IMR-90 (cell line): ENCODE measurements around the gene CAPN5. TPM values are rescaled to one million over a fixed set of nuclear protein-coding genes. Genes with fewer than 3 reads are reported as not detected.
A peak's percentile ranks its signal among the peaks of the same experiment; 100 is the strongest.

ENCODE experiments used
- ATAC-seq: fragments of 200-7000 bp; cut with Tn5 transposase; 2 replicates; pipeline ENCODE4 v1.9.1; 2020; ENCODE audit warnings: low read depth, mild to moderate bottlenecking, moderate library complexity
- BruUV-seq: library from RNA; stranded (reverse); fragments of 400-500 nt; replicated peaks from 2 replicates; lab custom pipeline; 2021; lab: Mats Ljungman, UMichigan
- CTCF ChIA-PET: fragments of 300-600 bp; formaldehyde crosslinking; extraction: SDS; loops from one replicate; lab custom pipeline; 2021; ENCODE audit warnings: antibody characterized with exemption; lab: Yijun Ruan, JAX
- POLR2A ChIA-PET: fragments of 300-600 bp; sonication (Branson Sonifier 250); formaldehyde crosslinking; loops from one replicate; lab custom pipeline; 2022; ENCODE audit warnings: antibody characterized with exemption; ENCODE audit not compliant: unreplicated experiment; lab: Charles Lee
- DNase-seq: peaks from one replicate; pipeline ENCODE4 v3.0.0; 2013
- H2AFZ ChIP-seq: replicated peaks from 2 replicates; pipeline ENCODE3; 2013; ENCODE audit warnings: low read length, mild to moderate bottlenecking; ENCODE audit not compliant: poor library complexity
- H2AK5ac ChIP-seq: 2 replicates; pipeline ENCODE4 v1.6.1; 2013; ENCODE audit warnings: low read depth, low read length, inconsistent platforms
- H2AK9ac ChIP-seq: replicated peaks from 2 replicates; pipeline ENCODE3; 2013; ENCODE audit warnings: mild to moderate bottlenecking, low read depth, low read length, moderate library complexity; ENCODE audit not compliant: poor library complexity
- H2BK120ac ChIP-seq: 2 replicates; pipeline ENCODE4 v1.6.1; 2013; ENCODE audit warnings: low read depth, low read length, inconsistent platforms
- H2BK15ac ChIP-seq: 3 replicates; pipeline ENCODE4 v1.6.1; 2013; ENCODE audit warnings: low read depth, low read length, inconsistent platforms
- H2BK20ac ChIP-seq: 2 replicates; pipeline ENCODE4 v1.6.1; 2013; ENCODE audit warnings: low read depth, mild to moderate bottlenecking, inconsistent platforms, low read length, moderate library complexity
- H2BK5ac ChIP-seq: 2 replicates; pipeline ENCODE4 v1.6.1; 2013; ENCODE audit warnings: mild to moderate bottlenecking, low read depth, low read length, inconsistent platforms; ENCODE audit not compliant: poor library complexity, severe bottlenecking
- H3K14ac ChIP-seq: replicated peaks from 2 replicates; pipeline ENCODE4 v1.6.1; 2013; ENCODE audit warnings: low read depth, low read length, inconsistent platforms
- H3K18ac ChIP-seq: 2 replicates; pipeline ENCODE4 v1.6.1; 2013; ENCODE audit warnings: low read depth, low read length, control low read depth
- H3K23ac ChIP-seq: 2 replicates; pipeline ENCODE4 v1.6.1; 2013; ENCODE audit warnings: low read depth, low read length, inconsistent platforms
- H3K27ac ChIP-seq: 2 replicates; pipeline ENCODE4 v1.5.1; 2013; ENCODE audit warnings: mild to moderate bottlenecking, control low read depth, low read length; ENCODE audit not compliant: insufficient read depth
- H3K27me3 ChIP-seq: 2 replicates; pipeline ENCODE4 v1.6.1; 2013; ENCODE audit warnings: low read length; ENCODE audit not compliant: control insufficient read depth, insufficient read depth
- H3K36me3 ChIP-seq: 2 replicates; pipeline ENCODE4 v1.6.1; 2013; ENCODE audit warnings: low read length, mixed read lengths; ENCODE audit not compliant: control insufficient read depth, insufficient read depth
- H3K4ac ChIP-seq: 2 replicates; pipeline ENCODE4 v1.6.1; 2013; ENCODE audit warnings: low read depth, low read length, inconsistent platforms
- H3K4me1 ChIP-seq: 2 replicates; pipeline ENCODE4 v1.6.1; 2013; ENCODE audit warnings: low read length, mixed read lengths; ENCODE audit not compliant: control insufficient read depth, insufficient read depth
- H3K4me2 ChIP-seq: 2 replicates; pipeline ENCODE4 v1.6.1; 2013; ENCODE audit warnings: low read depth, mild to moderate bottlenecking, control low read depth, low read length, moderate library complexity
- H3K4me3 ChIP-seq: 2 replicates; pipeline ENCODE4 v1.5.1; 2013; ENCODE audit warnings: low read depth, mild to moderate bottlenecking, control low read depth, low read length, moderate library complexity; ENCODE audit not compliant: insufficient read depth
- H3K56ac ChIP-seq: 2 replicates; pipeline ENCODE4 v1.6.1; 2013; ENCODE audit warnings: low read length, inconsistent platforms; ENCODE audit not compliant: insufficient read depth; ENCODE audit errors: extremely low read depth
- H3K79me1 ChIP-seq, 2 experiments: 2 replicates each; pipeline ENCODE4 v1.6.1; 2013; ENCODE audit warnings: low read length in 2 of 2, inconsistent platforms in 1 of 2, low read depth in 1 of 2
- H3K9ac ChIP-seq: 2 replicates; pipeline ENCODE4 v1.6.1; 2013; ENCODE audit warnings: low read depth, low read length, control low read depth
- H3K9me1 ChIP-seq: 2 replicates; pipeline ENCODE4 v1.6.1; 2013; ENCODE audit warnings: low read length, inconsistent platforms; ENCODE audit not compliant: insufficient read depth
- H3K9me3 ChIP-seq: 2 replicates; pipeline ENCODE4 v1.6.1; 2013; ENCODE audit warnings: low read length; ENCODE audit not compliant: control insufficient read depth, insufficient read depth
- H4K20me1 ChIP-seq: 2 replicates; pipeline ENCODE4 v1.6.1; 2013; ENCODE audit warnings: low read length, inconsistent platforms; ENCODE audit not compliant: insufficient read depth
- H4K5ac ChIP-seq: 2 replicates; pipeline ENCODE4 v1.6.1; 2013; ENCODE audit warnings: mild to moderate bottlenecking, low read depth, low read length, control low read depth
- H4K8ac ChIP-seq, 2 experiments: 2 replicates each; pipeline ENCODE4 v1.6.1; 2013; ENCODE audit warnings: low read depth in 2 of 2, low read length in 2 of 2, control low read depth in 1 of 2, inconsistent platforms in 1 of 2
- H4K91ac ChIP-seq: 2 replicates; pipeline ENCODE4 v1.6.1; 2013; ENCODE audit warnings: low read depth, low read length, inconsistent platforms; ENCODE audit not compliant: insufficient read depth
- CEBPB ChIP-seq: IDR thresholded peaks from 2 replicates; pipeline ENCODE4 v1.6.1; 2012; ENCODE audit warnings: low read depth, low read length, improper control_type of control experiment
- MXI1 ChIP-seq: IDR thresholded peaks from 2 replicates; pipeline ENCODE4 v1.6.1; 2012; ENCODE audit warnings: low read depth, mild to moderate bottlenecking, low read length, moderate library complexity, borderline replicate concordance
- SMC3 ChIP-seq: fragments of 150-350 bp; IDR thresholded peaks from 2 replicates; pipeline ENCODE4 v1.6.1; 2016; ENCODE audit warnings: low read depth, mild to moderate bottlenecking, antibody characterized with exemption, low read length, moderate library complexity
- WGBS, 2 experiments: methylation state at CpG; one replicate each; pipeline versions ENCODE4 v1.1.5 to v1.1.7; 2013; ENCODE audit warnings: missing lambda C conversion rate in 2 of 2; ENCODE audit not compliant: insufficient read length in 1 of 2; ENCODE audit errors: extremely low coverage in 2 of 2; 5-methylcytosine and 5-hydroxymethylcytosine counted together
- dilution Hi-C: fragments of 300-500 bp; cut with HindIII; formaldehyde crosslinking; loops from one replicate; pipeline ENCODE4 v1.14.3; 2018; ENCODE audit warnings: low sequenced_read_pairs; ENCODE audit not compliant: unreplicated experiment
- in situ Hi-C: fragments of 300-500 bp; cut with MboI; formaldehyde crosslinking; loops from 3 replicates; pipeline ENCODE4 v1.14.3; 2019; ENCODE audit warnings: low sequenced_read_pairs, inconsistent platforms, mixed read lengths
- intact Hi-C: fragments of 100-400 bp; cut with micrococcal nuclease; formaldehyde crosslinking; loops from 2 replicates; pipeline ENCODE4 v1.10.0; 2022
- polyA plus RNA-seq, 3 experiments: library from polyadenylated mRNA; depleted of rRNA; stranded (reverse); fragments of >200 nt; gene quantifications; 2 replicates each; pipeline ENCODE4 v1.2.3, GENCODE V29; 2012; ENCODE audit warnings: low replicate concordance in 1 of 3
- total RNA-seq: library from RNA; depleted of rRNA; stranded (reverse); fragments of >200 nt; gene quantifications from 2 replicates; pipeline ENCODE4 v1.2.3, GENCODE V29; 2012

CAPN5 gene
- total and polyA plus RNA-seq, 2 of the 4 experiments (the other 2 are of a cell fraction), result 8.1 to 24.0 TPM

DNA sequence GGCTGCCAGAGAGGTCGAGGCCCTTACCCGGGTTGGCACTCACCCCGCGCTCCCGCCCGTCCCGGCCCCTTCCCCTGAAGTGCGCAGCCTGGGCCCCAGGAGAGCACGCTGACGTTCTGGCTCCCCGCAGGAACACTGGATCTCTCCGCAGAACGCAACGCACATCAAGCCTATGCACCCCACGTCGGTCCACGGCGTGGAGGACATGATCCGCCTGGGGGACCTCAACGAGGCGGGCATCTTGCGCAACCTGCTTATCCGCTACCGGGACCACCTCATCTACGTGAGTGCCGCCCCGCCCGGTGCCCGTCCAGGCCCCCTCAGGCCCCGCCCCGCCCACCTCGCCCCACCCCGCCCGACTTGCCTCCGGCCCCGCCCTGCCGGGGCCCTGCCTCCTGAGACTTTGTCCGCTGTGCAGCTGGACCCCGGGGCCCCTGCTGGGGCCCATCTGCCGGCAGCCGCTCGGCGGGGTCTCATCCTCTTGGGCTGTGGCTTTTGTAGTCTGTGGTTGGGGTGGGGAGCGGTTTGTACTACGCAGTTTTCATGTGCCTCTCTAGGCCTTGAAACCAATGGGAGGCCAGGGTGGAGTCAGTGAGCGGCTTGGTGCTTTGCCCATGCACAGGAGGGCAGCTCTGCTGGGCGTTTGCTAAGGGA is 81.0 kb downstream of the CAPN5 start:
- H3K27me3 ChIP-seq, result peaks cover 53% of the 10 kb centered on the region
- no peak overlapping the region for H3K4me2 ChIP-seq
- no TSS peak for BruUV-seq
- no peaks in the 10 kb centered on the region for H3K79me1 ChIP-seq
- no peak overlapping the region for H3K4me3 ChIP-seq
- no peaks in the 10 kb centered on the region; the same call in 1 of the 2 replicates for H3K9me1 ChIP-seq
- ChIA-PET CTCF (no interaction called here), POLR2A (no interaction called here)
- ATAC-seq (peak; percentile 62; the same call in 1 of the 2 replicates), DNase-seq (no peak)
- H2AFZ ChIP-seq, result peak overlapping the region; percentile 80
- no peak overlapping the region for H4K91ac ChIP-seq
- H3K9ac ChIP-seq, result no peak overlapping the region
- TF ChIP-seq CEBPB (peak; percentile 66; the same call in 1 of the 2 replicates), MXI1 (no peak), SMC3 (no peak)
- H2BK5ac ChIP-seq, result no peak overlapping the region
- no peak overlapping the region for H4K5ac ChIP-seq
- H3K18ac ChIP-seq, result no peak overlapping the region
- no peaks in the 10 kb centered on the region for H3K9me3 ChIP-seq
- H3K4me1 ChIP-seq, result no peaks in the 10 kb centered on the region
- H2AK5ac ChIP-seq, result no peak overlapping the region
- no peak overlapping the region for H3K14ac ChIP-seq
- 16% methylated on average over 8 of the region's 47 CpGs; no CpG with 5 or more reads in 1 of the 2 experiments for WGBS, 2 experiments
- no peak overlapping the region for H3K27ac ChIP-seq
- no peak overlapping the region for H3K56ac ChIP-seq
- H2BK15ac ChIP-seq, result no peak overlapping the region
- in situ Hi-C loops, result no loop called here
- dilution Hi-C loops, result no loop called here
- no peak overlapping the region for H2BK20ac ChIP-seq
- no peak overlapping the region for H2AK9ac ChIP-seq
- intact Hi-C loops, result no loop called here
- H3K4ac ChIP-seq, result no peak overlapping the region
- no peak overlapping the region for H4K8ac ChIP-seq
- H4K20me1 ChIP-seq, result no peaks in the 10 kb centered on the region
- H2BK120ac ChIP-seq, result no peak overlapping the region
- H3K36me3 ChIP-seq, result no peaks in the 10 kb centered on the region
- H3K23ac ChIP-seq, result no peak overlapping the region
